ENCODE measurements around the gene SMIM35. TPM values are rescaled to one million over a fixed set of nuclear protein-coding genes. Genes with fewer than 3 reads are reported as not detected.
"Not testable (repeated sequence)": the region's sequence is repeated elsewhere in the genome, so short reads cannot be mapped to it uniquely, and the experiment has no call there.

The SMIM35 gene
- total RNA-seq, 2 experiments from 2014 or later = 3.2 to 4.0 TPM

- no peak overlapping the region for H3K4me3 Mint-ChIP-seq
- CTCF ChIA-PET = no interaction called here
- peaks cover 6% of the 10 kb centered on the region for H3K27me3 Mint-ChIP-seq
- DNase-seq (no peak), ATAC-seq (no peak)
- no peak overlapping the region for H3K27ac Mint-ChIP-seq
- H3K36me3 Mint-ChIP-seq = no peaks in the 10 kb centered on the region
- peaks cover 14% of the 10 kb centered on the region for H3K4me1 Mint-ChIP-seq
- no peaks in the 10 kb centered on the region for H3K9me3 Mint-ChIP-seq (ENCODE audit: low read depth)
Measured at GRCh38 chr11:118068206-118068944, 18.4 kb downstream of the SMIM35 start.

GRCh38 chr11:118067006-118067405 lies 19.8 kb downstream of the SMIM35 start:
- Mint-ChIP-seq H3K27ac (no peak overlapping the region), H3K27me3 (peaks cover 5% of the 10 kb centered on the region), H3K4me3 (no peak overlapping the region), H3K9me3 (ENCODE audit: low read depth) (no peaks in the 10 kb centered on the region), H3K36me3 (no peaks in the 10 kb centered on the region), H3K4me1 (peaks cover 14% of the 10 kb centered on the region)
- no peak for ATAC-seq
- no peak for DNase-seq
- CTCF ChIA-PET = no interaction called here

DNA sequence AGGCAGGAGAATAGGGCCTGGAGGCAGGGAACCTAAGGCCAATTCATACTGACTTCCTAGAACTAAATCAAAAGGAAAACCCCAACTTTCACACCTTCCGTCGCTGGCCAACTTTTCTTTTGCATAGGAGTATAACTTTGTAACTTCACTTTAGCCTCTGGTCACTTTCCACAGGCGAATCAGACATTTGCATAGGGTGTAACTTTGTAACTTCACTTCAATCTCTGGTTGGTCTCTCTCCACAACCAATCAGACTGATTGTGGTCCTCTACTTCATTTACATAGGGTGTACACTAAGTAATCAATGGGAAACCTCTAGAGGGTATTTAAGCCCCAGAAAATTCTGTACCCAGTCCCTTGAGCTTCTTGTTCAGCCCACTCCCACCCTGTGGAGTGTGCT lies 21.4 kb downstream of the SMIM35 start:
- no peak for DNase-seq
- peaks cover 14% of the 10 kb centered on the region for H3K4me1 Mint-ChIP-seq
- CTCF ChIA-PET = interaction anchor here (1.2 kb wide), 1 partner anchor 12 kb away, joined by 6 read pairs; no protein-coding TSS in a partner anchor
- no peaks in the 10 kb centered on the region for H3K36me3 Mint-ChIP-seq
- no peaks in the 10 kb centered on the region for H3K9me3 Mint-ChIP-seq (ENCODE audit: low read depth)
- no peak overlapping the region for H3K4me3 Mint-ChIP-seq
- no peak overlapping the region for H3K27ac Mint-ChIP-seq
- peaks cover under 1% of the 10 kb centered on the region for H3K27me3 Mint-ChIP-seq
- no peak for ATAC-seq

DNA sequence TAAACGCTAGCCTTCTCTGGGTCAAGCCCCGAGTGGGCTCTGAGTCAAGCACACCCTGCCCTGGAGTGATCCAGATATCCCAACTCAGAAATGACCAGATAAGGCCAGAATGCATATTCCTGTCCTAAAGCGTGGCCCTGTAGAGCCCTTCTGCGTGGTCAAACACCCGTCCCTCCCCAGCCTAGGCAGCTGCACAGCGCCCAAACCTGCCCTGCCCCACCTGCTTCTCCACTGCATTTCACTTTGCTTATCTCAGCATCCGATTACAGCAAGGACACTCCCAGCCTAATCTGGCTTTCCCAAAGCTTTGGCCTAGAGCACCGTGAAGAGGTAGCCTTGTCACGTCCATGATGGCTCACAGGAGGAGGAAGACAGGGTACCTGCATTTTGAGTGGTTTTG lies 21.8 kb downstream of the SMIM35 start:
- H3K27me3 Mint-ChIP-seq = no peaks in the 10 kb centered on the region
- H3K27ac Mint-ChIP-seq = no peak overlapping the region
- no peaks in the 10 kb centered on the region for H3K9me3 Mint-ChIP-seq (ENCODE audit: low read depth)
- no peaks in the 10 kb centered on the region for H3K36me3 Mint-ChIP-seq
- no peak overlapping the region for H3K4me3 Mint-ChIP-seq
- ATAC-seq (no peak), DNase-seq (no peak)
- CTCF ChIA-PET = interaction anchor here (1.2 kb wide), 1 partner anchor 11 kb away, joined by 6 read pairs; no protein-coding TSS in a partner anchor
- peaks cover 14% of the 10 kb centered on the region for H3K4me1 Mint-ChIP-seq

DNA sequence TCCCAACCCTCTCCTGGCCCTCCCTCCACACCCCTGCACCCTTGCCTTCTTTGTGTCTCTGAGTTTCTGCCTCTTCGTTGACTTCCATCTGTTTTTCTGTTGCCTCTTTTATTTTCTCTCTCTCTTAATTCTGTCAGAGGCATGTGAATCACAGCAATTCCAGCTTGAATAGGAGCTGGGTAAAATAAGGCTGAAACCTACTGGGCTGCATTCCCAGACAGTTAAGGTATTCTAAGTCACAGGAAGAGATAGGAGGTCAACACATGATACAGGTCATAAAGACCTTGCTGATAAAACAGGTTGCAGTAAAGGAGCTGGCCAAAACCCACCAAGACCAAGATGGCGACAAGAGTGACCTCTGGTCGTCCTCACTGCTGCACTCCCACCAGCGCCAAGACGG lies 24.1 kb downstream of the SMIM35 start:
- CTCF ChIA-PET = interaction anchor here (2.0 to 3.0 kb wide), 3 partner anchors 9 to 115 kb away, joined by 4 to 13 read pairs (median 7); no protein-coding TSS in a partner anchor
- peaks cover 21% of the 10 kb centered on the region for H3K4me1 Mint-ChIP-seq
- H3K27me3 Mint-ChIP-seq; ATAC-seq; H3K9me3 Mint-ChIP-seq (ENCODE audit: low read depth); H3K36me3 Mint-ChIP-seq; H3K4me3 Mint-ChIP-seq; DNase-seq; H3K27ac Mint-ChIP-seq: not testable (repeated sequence)

DNA sequence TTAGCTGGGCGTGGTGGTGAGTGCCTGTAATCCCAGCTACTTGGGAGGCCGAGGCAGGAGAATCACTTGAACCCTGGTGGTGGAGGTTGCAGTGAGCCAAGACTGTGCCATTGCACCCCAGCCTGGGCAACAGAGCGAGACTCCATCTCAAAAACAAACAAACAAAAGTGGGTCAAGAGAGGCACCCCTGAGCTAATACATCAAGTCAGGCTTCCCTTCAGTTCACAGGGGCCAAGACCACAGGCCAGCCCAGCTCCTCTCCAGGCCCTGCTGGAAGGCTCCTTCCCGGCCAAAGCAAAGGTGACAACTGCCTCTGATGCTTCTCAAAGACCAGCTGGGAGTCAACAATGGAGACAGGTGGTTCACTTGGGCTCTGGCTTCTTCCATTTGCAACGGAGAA lies 24.6 kb downstream of the SMIM35 start:
- H3K9me3 Mint-ChIP-seq (ENCODE audit: low read depth); H3K27ac Mint-ChIP-seq; H3K36me3 Mint-ChIP-seq; H3K27me3 Mint-ChIP-seq; H3K4me3 Mint-ChIP-seq; ATAC-seq; DNase-seq: not testable (repeated sequence)
- CTCF ChIA-PET = interaction anchor here (2.0 to 12.2 kb wide), 4 partner anchors 9 to 115 kb away, joined by 4 to 346 read pairs (median 10); partner anchors contain the start of gene IL10RA
- H3K4me1 Mint-ChIP-seq = peaks cover 23% of the 10 kb centered on the region

DNA sequence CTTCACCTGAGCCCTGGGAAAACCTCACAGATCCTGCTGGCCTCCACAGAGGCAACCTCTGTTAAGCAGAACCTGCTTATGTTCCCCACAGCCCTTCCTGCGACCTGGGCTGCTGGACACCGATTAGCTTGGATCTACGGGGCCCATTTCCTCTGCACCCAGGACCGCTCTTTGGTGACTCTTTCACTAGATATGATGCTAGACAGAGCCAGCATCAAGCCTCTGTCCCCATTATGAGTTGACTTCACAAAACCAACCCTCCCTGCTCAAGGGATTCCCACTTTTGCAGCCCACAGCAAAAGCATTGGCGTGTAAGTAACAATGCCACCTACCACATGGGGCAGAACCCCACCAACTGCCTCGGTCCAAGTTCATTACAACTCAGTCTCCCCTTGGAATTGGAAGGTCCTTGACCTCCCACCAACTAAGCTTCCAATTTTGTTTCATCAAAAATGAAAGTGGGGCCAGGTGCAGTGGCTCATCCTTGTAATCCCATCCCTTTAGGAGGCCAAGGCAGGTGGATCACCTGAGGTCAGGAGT lies 25.1 kb downstream of the SMIM35 start:
- Mint-ChIP-seq H3K27me3 (peaks cover 11% of the 10 kb centered on the region), H3K4me3 (no peak overlapping the region), H3K4me1 (peaks cover 28% of the 10 kb centered on the region), H3K9me3 (ENCODE audit: low read depth) (no peaks in the 10 kb centered on the region), H3K36me3 (no peaks in the 10 kb centered on the region), H3K27ac (no peak overlapping the region)
- DNase-seq = no peak
- ATAC-seq = no peak
- CTCF ChIA-PET = interaction anchor here (2.0 to 12.2 kb wide), 4 partner anchors 8 to 114 kb away, joined by 4 to 346 read pairs (median 10); partner anchors contain the start of gene IL10RA

DNA sequence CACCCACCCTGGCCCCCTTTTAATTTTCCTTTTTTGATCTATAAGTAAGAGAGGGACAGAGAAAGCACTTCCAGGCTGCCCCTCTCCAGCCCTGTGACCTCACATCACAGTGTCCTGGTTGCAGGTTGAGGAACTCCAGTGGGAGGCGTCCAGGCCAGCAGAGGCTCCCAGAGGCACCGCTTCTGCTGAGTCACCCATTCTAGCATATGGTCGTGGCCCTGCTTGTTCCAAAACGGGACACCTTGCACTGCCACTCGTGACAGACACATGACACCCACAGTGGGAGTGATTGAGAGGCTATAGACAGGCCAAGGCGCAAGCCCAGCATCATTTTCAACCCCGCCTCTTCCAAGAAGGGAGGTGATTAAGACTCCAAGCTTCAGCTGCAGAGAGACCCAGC lies 25.9 kb downstream of the SMIM35 start:
- CTCF ChIA-PET = interaction anchor here (2.0 to 12.2 kb wide), 4 partner anchors 8 to 114 kb away, joined by 4 to 346 read pairs (median 10); partner anchors contain the start of gene IL10RA
- Mint-ChIP-seq H3K4me1 (peaks cover 23% of the 10 kb centered on the region), H3K27me3 (peaks cover 12% of the 10 kb centered on the region), H3K36me3 (no peaks in the 10 kb centered on the region), H3K9me3 (ENCODE audit: low read depth) (no peaks in the 10 kb centered on the region), H3K4me3 (no peak overlapping the region), H3K27ac (no peak overlapping the region)
- ATAC-seq (peak; percentile 36), DNase-seq (no peak)

DNA sequence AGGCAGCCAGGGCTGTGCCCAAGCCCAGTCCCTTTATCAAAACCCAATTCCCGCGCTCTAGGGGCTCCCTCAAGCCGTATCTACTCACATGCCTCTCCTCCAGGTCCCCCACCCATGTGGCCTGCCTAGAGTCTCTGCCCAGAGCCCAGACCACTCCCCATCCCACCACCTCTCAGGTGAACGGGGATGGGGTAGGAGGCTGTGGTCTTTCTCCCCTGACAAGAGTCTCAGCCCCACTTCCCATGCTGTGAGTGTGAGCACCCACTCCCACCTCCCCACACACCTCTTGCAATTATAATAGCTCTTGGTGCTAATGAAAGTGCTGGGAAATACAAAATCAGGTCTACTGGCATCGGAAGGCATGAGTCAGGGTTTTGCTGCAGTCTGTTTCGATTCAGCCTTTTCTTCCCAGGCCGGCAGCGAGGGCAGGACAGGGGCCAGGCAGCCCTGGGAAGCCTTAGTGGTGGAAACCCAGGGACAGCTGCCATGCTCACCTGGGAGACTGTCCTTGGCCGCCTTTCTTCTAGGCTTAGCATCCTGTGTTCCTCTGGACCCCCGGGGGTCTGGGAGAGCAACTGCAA lies 26.6 kb downstream of the SMIM35 start:
- Mint-ChIP-seq H3K9me3 (ENCODE audit: low read depth) (no peaks in the 10 kb centered on the region), H3K27ac (no peak overlapping the region), H3K4me1 (peaks cover 20% of the 10 kb centered on the region), H3K27me3 (peaks cover 12% of the 10 kb centered on the region), H3K36me3 (no peaks in the 10 kb centered on the region), H3K4me3 (no peak overlapping the region)
- ATAC-seq (no peak), DNase-seq (no peak)
- CTCF ChIA-PET = interaction anchor here (3.0 to 12.2 kb wide), 2 partner anchors 64 to 113 kb away, joined by 13 to 346 read pairs; partner anchors contain the start of gene IL10RA

DNA sequence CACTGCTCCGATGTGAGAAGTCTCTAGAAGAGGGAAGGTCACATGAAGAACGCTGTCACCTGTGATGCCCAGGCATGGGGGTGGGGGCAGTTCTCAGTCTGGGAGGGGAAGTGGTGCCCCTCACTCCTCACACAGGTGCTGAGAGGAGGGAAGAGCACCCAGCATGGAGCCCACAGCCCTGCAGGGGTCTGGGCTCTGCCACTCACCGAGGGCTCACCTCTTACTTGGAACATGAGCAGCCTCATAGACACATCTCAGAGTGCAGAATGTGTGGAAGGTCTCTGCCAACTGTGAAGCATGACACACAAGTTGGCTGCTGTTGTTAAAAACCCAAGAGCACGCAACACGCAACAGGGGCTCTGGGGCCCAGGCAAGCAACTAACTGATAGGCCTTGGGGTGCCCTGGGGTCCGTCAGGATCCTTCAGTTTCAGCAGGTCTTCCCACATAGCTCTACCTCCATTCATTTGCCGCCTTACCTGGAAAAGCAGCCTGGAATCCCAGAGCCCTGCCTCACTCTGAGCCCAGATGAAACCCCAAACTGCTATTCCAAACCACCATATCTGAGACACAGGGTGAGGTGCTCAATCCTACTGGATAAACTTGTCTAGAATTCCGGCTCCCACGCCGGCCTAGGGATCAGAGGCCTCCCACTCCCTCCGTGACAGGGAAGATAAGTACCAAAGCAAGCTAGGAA lies 27.4 kb downstream of the SMIM35 start:
- no peak for DNase-seq
- Mint-ChIP-seq H3K27me3 (peaks cover 12% of the 10 kb centered on the region), H3K4me3 (no peak overlapping the region), H3K36me3 (no peaks in the 10 kb centered on the region), H3K4me1 (peaks cover 17% of the 10 kb centered on the region), H3K9me3 (ENCODE audit: low read depth) (no peaks in the 10 kb centered on the region), H3K27ac (no peak overlapping the region)
- ATAC-seq = no peak
- CTCF ChIA-PET = interaction anchor here (1.2 to 12.2 kb wide), 5 partner anchors 36 to 250 kb away, joined by 3 to 346 read pairs (median 6); partner anchors contain the start of gene IL10RA

GRCh38 chr11:118058311-118059245 lies 28.2 kb downstream of the SMIM35 start:
- Mint-ChIP-seq H3K36me3 (no peaks in the 10 kb centered on the region), H3K27ac (no peak overlapping the region), H3K27me3 (peaks cover 12% of the 10 kb centered on the region), H3K9me3 (ENCODE audit: low read depth) (no peaks in the 10 kb centered on the region), H3K4me1 (peaks cover 20% of the 10 kb centered on the region), H3K4me3 (no peak overlapping the region)
- ATAC-seq = no peak
- CTCF ChIA-PET = interaction anchor here (1.2 to 12.2 kb wide), 7 partner anchors 37 to 251 kb away, joined by 3 to 346 read pairs (median 7); partner anchors contain the start of genes FXYD2 and IL10RA
- DNase-seq = no peak
